HepG2 (cell line): ENCODE results near the gene WDR7.

ENCODE experiments used
- ASH2L ChIP-seq: fragments of 300-600, 200-600 bp; sonication (generic); IDR thresholded peaks from 2 replicates; pipeline ENCODE4 v1.7.0; 2017; ENCODE audit warnings: low read depth, mild to moderate bottlenecking, moderate library complexity, mixed read lengths, low read length; ENCODE audit not compliant: insufficient read length
- ATF3 ChIP-seq: sonication (generic); formaldehyde crosslinking; IDR thresholded peaks from 2 replicates; pipeline ENCODE4 v1.4.0; 2020; ENCODE audit warnings: missing genetic modification reagents
- BCL6 ChIP-seq: IDR thresholded peaks from 2 replicates; pipeline ENCODE4 v1.6.1; 2016; ENCODE audit warnings: missing genetic modification reagents, missing compliant biosample characterization
- CREB3 ChIP-seq: sonication (generic); formaldehyde crosslinking; IDR thresholded peaks from 2 replicates; pipeline ENCODE4 v1.5.0; 2020; ENCODE audit warnings: missing genetic modification reagents
- JUN ChIP-seq: sonication (generic); formaldehyde crosslinking; IDR thresholded peaks from 2 replicates; pipeline ENCODE4 v1.4.0; 2020; ENCODE audit warnings: mild to moderate bottlenecking, missing genetic modification reagents
- NR2F2 ChIP-seq: IDR thresholded peaks from 2 replicates; pipeline ENCODE4 v1.6.1; 2012; ENCODE audit warnings: low read depth, inconsistent platforms, borderline replicate concordance
- ZBTB8A ChIP-seq: sonication (generic); formaldehyde crosslinking; IDR thresholded peaks from 2 replicates; pipeline ENCODE4 v1.4.0; 2020; ENCODE audit warnings: mild to moderate bottlenecking, low read depth, missing genetic modification reagents, borderline replicate concordance
- ZNF441 ChIP-seq: sonication (generic); formaldehyde crosslinking; IDR thresholded peaks from 2 replicates; pipeline ENCODE4 v1.7.0; 2021; ENCODE audit warnings: missing genetic modification reagents, borderline replicate concordance
- TF ChIP-seq, protein P1 (sequence below): sonication (generic); formaldehyde crosslinking; IDR thresholded peaks from 2 replicates; pipeline ENCODE4 v1.4.0; 2020; ENCODE audit warnings: missing genetic modification reagents, borderline replicate concordance

- TF ChIP-seq, protein P1, sequence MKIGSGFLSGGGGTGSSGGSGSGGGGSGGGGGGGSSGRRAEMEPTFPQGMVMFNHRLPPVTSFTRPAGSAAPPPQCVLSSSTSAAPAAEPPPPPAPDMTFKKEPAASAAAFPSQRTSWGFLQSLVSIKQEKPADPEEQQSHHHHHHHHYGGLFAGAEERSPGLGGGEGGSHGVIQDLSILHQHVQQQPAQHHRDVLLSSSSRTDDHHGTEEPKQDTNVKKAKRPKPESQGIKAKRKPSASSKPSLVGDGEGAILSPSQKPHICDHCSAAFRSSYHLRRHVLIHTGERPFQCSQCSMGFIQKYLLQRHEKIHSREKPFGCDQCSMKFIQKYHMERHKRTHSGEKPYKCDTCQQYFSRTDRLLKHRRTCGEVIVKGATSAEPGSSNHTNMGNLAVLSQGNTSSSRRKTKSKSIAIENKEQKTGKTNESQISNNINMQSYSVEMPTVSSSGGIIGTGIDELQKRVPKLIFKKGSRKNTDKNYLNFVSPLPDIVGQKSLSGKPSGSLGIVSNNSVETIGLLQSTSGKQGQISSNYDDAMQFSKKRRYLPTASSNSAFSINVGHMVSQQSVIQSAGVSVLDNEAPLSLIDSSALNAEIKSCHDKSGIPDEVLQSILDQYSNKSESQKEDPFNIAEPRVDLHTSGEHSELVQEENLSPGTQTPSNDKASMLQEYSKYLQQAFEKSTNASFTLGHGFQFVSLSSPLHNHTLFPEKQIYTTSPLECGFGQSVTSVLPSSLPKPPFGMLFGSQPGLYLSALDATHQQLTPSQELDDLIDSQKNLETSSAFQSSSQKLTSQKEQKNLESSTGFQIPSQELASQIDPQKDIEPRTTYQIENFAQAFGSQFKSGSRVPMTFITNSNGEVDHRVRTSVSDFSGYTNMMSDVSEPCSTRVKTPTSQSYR (CRISPR knock-in tag), result no peak
- TF ChIP-seq CREB3 (CRISPR knock-in tag) (no peak), ASH2L (no peak), NR2F2 (no peak), ZBTB8A (CRISPR knock-in tag) (no peak), BCL6 (CRISPR knock-in tag) (no peak), ZNF441 (CRISPR knock-in tag) (no peak), ATF3 (CRISPR knock-in tag) (no peak), JUN (CRISPR knock-in tag) (no peak)
These were observed 311.2 kb downstream of the WDR7 start for GRCh38 chr18:56962322-56962721.
